Cardiac fibroblast (primary cell): ENCODE results near the gene CAMTA1.

Source experiments
- DNase-seq, 2 donors: peaks; one replicate each; pipeline versions ENCODE4 v3.0.0 to v3.0.0-alpha.2; 2010; ENCODE audit warnings: low read depth in 2 of 2
- H3K4me3 ChIP-seq, 2 donors: replicated peaks in 1 of 2; 1 replicate in 1 of 2; 2 replicates in 1 of 2; pipeline ENCODE4 v1.5.1; 2011; ENCODE audit warnings: low read depth in 2 of 2, low read length in 2 of 2, mild to moderate bottlenecking in 2 of 2, moderate library complexity in 1 of 2
- CTCF ChIP-seq: IDR thresholded peaks from one replicate; pipeline ENCODE4 v1.5.1; 2011; ENCODE audit warnings: low read depth, mild to moderate bottlenecking, low read length, inconsistent platforms

Gene CAMTA1

GRCh38 chr1:6800745-6801144 lies 15.5 kb downstream of the CAMTA1 start:
- no peak overlapping the region for H3K4me3 ChIP-seq
- no peak for TF ChIP-seq CTCF
- peak; percentile 67 to 72 for DNase-seq

GRCh38 chr1:6801199-6801598 lies 15.9 kb downstream of the CAMTA1 start:
- no peak overlapping the region for H3K4me3 ChIP-seq
- DNase-seq, result no peak
- no peak for TF ChIP-seq CTCF

- no peak overlapping the region for H3K4me3 ChIP-seq
- TF ChIP-seq CTCF, result no peak
- DNase-seq, result peak; percentile 41 to 84
Measured at GRCh38 chr1:6801966-6802365, 16.7 kb downstream of the CAMTA1 start.

GRCh38 chr1:6802454-6802853 lies 17.2 kb downstream of the CAMTA1 start:
- DNase-seq, result no peak
- no peak for TF ChIP-seq CTCF
- no peak overlapping the region for H3K4me3 ChIP-seq

GRCh38 chr1:6802893-6803292 lies 17.6 kb downstream of the CAMTA1 start:
- no peak overlapping the region for H3K4me3 ChIP-seq
- DNase-seq, result no peak
- no peak for TF ChIP-seq CTCF

GRCh38 chr1:6803357-6803756 lies 18.1 kb downstream of the CAMTA1 start:
- no peak for TF ChIP-seq CTCF
- no peak overlapping the region for H3K4me3 ChIP-seq
- DNase-seq, result peak in 1 of 2 donors; percentile 64

- TF ChIP-seq CTCF, result no peak
- DNase-seq, result peak in 1 of 2 donors; percentile 37
- H3K4me3 ChIP-seq, result no peak overlapping the region
Measured at GRCh38 chr1:6805004-6805416, 19.8 kb downstream of the CAMTA1 start.
